Measurements from ENCODE around the gene WRAP73.

WRAP73 gene

DNA sequence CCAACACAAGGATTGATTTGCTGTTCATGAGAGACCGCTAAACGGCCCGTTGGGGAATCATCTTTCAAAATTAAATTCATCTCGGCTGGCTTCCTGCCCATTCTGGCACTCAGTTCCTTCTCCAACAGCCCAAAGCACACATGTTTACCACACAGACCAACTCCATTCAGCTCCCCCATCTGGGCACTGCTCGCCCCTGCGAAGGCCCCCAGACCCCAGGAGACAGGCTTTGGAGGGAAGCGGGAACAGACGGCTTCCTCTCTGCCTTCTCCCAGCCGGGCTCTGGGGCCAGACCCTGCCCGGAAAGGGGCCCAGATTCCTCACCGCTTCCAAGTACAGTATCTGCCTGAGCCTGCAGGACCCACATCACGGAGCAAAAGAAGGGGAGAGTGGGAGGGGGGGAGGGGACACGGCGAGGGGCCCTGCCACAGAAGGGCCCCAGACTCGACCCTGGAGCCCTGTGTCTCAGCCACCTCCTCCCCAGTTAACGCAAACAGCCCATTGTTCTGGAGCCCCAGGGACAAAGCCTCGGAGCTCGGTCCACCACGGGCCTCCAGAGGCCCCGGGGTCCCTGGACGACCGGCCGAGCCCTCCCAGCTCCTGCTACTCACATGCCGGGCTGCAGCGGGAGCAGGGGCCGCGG lies 39.3 kb downstream of the WRAP73 start:
- no peak for TF ChIP-seq CTCF (conservative IDR thresholded peaks at IDR 0.05; ENCODE audit: low read depth, low read length)
- peak; percentile 46 for DNase-seq (ENCODE audit: low read depth)
- peak overlapping the region; percentile 45 for H3K4me3 ChIP-seq (ENCODE audit: low read depth, low read length)

DNA sequence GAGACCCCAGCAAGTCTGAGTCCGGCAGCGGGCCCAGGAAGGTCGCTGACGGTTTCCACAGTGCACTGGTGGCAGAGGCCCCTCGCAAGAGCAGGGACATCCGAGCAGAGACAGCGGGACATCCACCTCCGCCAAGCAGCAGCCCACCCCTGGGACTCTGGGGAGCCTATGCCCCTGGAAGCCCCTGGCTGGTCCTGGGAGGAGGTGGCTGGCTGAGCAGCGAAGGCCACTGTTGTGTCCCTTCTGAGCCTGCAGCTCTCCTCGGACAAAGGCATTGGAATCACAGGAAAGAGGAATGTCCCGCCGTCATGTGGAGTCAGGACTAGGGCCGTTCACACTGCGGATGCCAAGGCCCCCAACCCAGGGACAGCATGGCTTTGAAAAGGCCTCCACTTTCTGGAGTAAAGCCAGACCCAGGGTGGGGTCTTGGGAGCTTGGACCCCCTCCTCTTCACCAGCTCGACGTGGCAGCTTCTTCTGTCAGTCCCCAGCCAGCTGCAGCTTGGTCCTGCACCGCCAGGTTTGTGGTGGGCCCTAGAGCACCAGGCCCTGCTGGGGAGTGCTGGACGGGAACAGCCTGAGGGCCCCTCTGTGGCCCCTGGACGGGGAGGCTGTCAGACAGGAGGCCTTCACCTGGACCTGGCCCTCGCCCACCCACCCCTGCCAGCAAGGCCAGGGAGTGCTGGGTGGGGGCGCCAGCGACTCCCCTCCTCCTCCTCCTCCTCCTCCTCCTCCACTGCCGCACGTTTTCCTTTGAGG lies 40.0 kb downstream of the WRAP73 start:
- no peak overlapping the region for H3K4me3 ChIP-seq (ENCODE audit: low read depth, low read length)
- no peak for DNase-seq (ENCODE audit: low read depth)
- no peak for TF ChIP-seq CTCF (conservative IDR thresholded peaks at IDR 0.05; ENCODE audit: low read depth, low read length)

DNA sequence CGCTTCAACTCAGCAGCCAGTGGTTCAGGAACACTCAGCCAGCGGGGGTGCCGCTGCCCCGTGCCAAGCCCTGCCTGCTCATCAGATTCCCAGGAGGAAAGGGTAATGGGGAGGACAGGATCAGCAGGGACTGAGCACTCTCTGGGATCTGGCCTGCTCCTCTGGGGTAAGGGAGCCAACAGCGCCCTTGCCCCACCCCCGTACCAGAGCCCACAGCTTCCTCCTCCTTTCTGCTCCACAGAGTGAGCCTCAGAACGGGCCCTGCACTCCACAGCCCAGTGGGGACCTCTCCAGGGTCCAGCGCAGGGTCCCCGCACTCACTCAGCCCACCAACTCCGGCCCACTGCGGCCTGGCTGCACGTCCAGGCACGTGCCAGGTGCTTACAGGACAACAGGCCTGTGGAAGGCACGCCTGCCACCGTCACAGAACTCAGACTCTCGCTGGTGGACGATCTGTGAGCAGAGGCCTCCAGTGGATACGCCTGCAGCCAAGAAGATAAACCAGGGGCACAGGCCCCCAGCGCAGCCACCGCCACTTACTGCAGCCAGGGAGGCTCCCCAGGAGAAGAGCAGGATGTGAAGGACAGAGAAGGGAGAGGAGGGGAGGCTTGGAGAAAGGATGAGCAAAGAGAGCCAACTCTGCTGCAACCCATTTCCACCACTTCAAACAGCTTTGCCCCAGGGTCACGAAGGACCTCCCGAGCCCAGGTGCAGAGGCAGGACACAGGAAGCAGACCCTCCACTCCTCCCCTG lies 40.7 kb downstream of the WRAP73 start:
- DNase-seq (ENCODE audit: low read depth), result no peak
- TF ChIP-seq CTCF (conservative IDR thresholded peaks at IDR 0.05; ENCODE audit: low read depth, low read length), result no peak

GRCh38 chr1:3608154-3608553 lies 41.7 kb downstream of the WRAP73 start:
- no peak for TF ChIP-seq CTCF (conservative IDR thresholded peaks at IDR 0.05; ENCODE audit: low read depth, low read length)
- DNase-seq (ENCODE audit: low read depth), result no peak
- no peak overlapping the region for H3K4me3 ChIP-seq (ENCODE audit: low read depth, low read length)

More for the DNA sequence above, 40.7 kb downstream of the WRAP73 start:
- H3K4me3 ChIP-seq (ENCODE audit: low read depth, low read length), result no peak overlapping the region

GRCh38 chr1:3607703-3608065 lies 42.2 kb downstream of the WRAP73 start:
- no peak overlapping the region for H3K4me3 ChIP-seq (ENCODE audit: low read depth, low read length)
- DNase-seq (ENCODE audit: low read depth), result no peak
- TF ChIP-seq CTCF (conservative IDR thresholded peaks at IDR 0.05; ENCODE audit: low read depth, low read length), result no peak

DNA sequence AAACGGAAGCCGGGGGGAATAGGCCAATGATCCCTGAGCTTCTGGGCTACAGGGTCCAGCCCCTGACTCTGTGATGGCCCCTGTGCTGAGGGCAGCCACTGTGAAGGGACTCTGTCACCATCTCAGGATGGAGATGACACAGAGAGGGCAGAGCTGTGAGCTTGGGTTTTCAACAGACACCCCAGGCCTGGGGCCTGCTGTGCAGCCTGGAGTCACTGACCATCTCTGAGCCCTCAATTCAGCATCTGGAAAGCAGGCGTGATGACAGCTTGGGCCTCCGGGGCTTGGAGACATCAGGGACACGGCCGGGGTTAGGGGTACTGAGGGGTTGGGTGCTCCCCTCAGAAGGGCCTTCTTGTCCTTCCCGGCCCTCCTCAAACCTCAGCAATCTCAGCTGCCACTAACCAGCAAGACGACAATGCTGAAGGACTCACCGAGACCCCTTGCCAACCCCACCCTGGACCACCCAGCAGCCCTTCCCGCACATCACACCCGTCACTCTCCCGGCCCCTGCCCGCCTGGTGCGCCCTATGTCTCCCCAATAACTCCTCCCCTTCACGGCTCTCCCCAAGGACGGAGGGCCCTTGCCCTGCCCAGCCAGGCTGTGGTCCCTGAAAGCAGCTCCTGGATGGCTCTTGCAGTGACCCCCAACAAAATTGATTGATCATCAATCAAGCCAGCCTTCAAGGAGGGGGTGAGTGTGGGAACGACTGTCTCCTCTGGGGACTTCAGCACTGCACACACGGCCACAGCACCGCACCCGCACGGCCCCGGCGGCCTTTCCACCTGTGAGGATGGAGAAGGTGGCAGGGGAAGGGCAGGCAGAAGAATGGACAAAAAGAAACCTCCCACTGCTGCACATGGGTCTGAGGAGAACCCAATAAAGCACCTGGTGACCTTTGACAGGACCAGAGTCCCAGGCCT lies 42.9 kb downstream of the WRAP73 start:
- TF ChIP-seq CTCF (conservative IDR thresholded peaks at IDR 0.05; ENCODE audit: low read depth, low read length), result no peak

More for the DNA sequence above, 42.9 kb downstream of the WRAP73 start:
- DNase-seq (ENCODE audit: low read depth), result no peak
- no peak overlapping the region for H3K4me3 ChIP-seq (ENCODE audit: low read depth, low read length)

All from choroid plexus epithelial cell (primary cell).